AG04450 (cell line): Measurements from ENCODE around the gene SYNGR1. TPM values are rescaled to one million over a fixed set of nuclear protein-coding genes. Genes with fewer than 3 reads are reported as not detected.

ENCODE experiments used
- CTCF ChIA-PET: fragments of 300-600, 350-600 bp; formaldehyde crosslinking; extraction: SDS; loops from one replicate; lab custom pipeline; 2022; ENCODE audit warnings: antibody characterized with exemption, inconsistent platforms; lab: Charles Lee
- POLR2A ChIA-PET: fragments of 350-600 bp; formaldehyde crosslinking; extraction: SDS; loops from one replicate; lab custom pipeline; 2021; ENCODE audit warnings: antibody characterized with exemption, inconsistent platforms; lab: Yijun Ruan, JAX
- DNase-seq: peaks from one replicate; pipeline ENCODE4 v3.0.0-alpha.2; 2011; ENCODE audit warnings: low read depth, low spot score
- H3K27ac ChIP-seq: one replicate; pipeline ENCODE4 v1.5.1; 2012; ENCODE audit warnings: low read depth, low read length, control low read depth
- H3K27me3 ChIP-seq: one replicate; pipeline ENCODE4 v1.6.0; 2012; ENCODE audit warnings: low read length; ENCODE audit not compliant: control insufficient read depth, insufficient read depth
- H3K4me3 ChIP-seq: 2 replicates; pipeline ENCODE4 v1.5.1; 2011; ENCODE audit warnings: mild to moderate bottlenecking, low read depth, low read length, control low read depth
- H3K9me3 ChIP-seq: 2 replicates; pipeline ENCODE4 v1.5.1; 2012; ENCODE audit warnings: low read length; ENCODE audit not compliant: control insufficient read depth, insufficient read depth
- polyA plus RNA-seq: library from polyadenylated mRNA; depleted of rRNA; stranded (reverse); fragments of >200 nt; gene quantifications from 2 replicates; pipeline ENCODE4 v1.2.3, GENCODE V29; 2011
- TF ChIP-seq, protein P1 (sequence below): IDR thresholded peaks from 2 replicates; pipeline ENCODE4 v1.5.1; 2011; ENCODE audit warnings: low read depth, low read length, control low read depth, inconsistent platforms

Gene SYNGR1
- polyA plus RNA-seq, 1 experiment = 20.8 TPM

DNA sequence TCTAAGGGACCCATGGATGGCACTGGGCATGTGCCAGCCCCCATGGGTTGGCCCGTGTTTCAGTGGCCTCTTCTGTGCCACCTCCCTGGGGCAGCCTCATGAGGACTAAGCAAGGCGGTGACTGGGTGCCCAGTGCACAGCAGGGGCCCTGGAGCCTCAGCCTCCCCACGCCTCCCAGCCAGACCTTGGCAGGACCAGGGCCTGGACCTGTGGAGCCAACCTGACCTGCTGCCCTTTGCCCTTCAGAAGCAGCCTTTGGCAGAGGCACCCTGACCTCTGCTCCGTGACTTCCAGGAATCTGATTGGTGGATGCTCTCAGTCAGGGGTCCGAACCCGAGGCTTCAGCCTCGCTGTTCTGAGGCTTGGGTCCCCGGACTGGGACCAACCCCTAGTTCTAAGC is 25.0 kb downstream of the SYNGR1 start:
- H3K27me3 ChIP-seq = no peaks in the 10 kb centered on the region
- peaks cover 13% of the 10 kb centered on the region for H3K9me3 ChIP-seq
- no peak overlapping the region for H3K4me3 ChIP-seq
- CTCF ChIA-PET = no interaction called here
- POLR2A ChIA-PET = no interaction called here
- H3K27ac ChIP-seq = no peak overlapping the region
- DNase-seq = no peak
- TF ChIP-seq, protein P1, sequence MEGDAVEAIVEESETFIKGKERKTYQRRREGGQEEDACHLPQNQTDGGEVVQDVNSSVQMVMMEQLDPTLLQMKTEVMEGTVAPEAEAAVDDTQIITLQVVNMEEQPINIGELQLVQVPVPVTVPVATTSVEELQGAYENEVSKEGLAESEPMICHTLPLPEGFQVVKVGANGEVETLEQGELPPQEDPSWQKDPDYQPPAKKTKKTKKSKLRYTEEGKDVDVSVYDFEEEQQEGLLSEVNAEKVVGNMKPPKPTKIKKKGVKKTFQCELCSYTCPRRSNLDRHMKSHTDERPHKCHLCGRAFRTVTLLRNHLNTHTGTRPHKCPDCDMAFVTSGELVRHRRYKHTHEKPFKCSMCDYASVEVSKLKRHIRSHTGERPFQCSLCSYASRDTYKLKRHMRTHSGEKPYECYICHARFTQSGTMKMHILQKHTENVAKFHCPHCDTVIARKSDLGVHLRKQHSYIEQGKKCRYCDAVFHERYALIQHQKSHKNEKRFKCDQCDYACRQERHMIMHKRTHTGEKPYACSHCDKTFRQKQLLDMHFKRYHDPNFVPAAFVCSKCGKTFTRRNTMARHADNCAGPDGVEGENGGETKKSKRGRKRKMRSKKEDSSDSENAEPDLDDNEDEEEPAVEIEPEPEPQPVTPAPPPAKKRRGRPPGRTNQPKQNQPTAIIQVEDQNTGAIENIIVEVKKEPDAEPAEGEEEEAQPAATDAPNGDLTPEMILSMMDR = no peak

DNA sequence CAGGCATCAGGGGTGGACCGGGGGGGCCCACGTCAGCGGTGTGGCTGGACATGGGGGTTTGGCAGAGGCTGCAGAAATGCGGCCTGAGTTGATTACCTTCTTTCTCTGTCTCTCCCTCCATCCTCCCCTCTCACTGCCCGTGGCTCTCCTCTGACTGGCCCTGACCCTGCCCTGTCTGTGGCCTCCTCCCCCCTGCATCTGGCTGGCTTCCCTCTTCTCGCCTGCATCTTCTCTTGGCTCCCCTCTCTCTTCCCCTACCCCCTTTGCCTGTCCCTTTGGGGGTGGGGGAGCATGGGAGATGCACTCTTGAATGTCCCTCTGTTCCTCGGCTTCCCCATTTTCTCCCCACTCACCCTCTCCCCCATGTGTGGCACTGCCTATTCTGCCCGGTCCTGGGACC is 25.9 kb downstream of the SYNGR1 start:
- Histone ChIP-seq H3K9me3 (peaks cover 13% of the 10 kb centered on the region), H3K27ac (no peak overlapping the region), H3K4me3 (no peak overlapping the region), H3K27me3 (no peaks in the 10 kb centered on the region)
- TF ChIP-seq, protein P1 = no peak
- POLR2A ChIA-PET = no interaction called here
- CTCF ChIA-PET = no interaction called here
- no peak for DNase-seq

DNA sequence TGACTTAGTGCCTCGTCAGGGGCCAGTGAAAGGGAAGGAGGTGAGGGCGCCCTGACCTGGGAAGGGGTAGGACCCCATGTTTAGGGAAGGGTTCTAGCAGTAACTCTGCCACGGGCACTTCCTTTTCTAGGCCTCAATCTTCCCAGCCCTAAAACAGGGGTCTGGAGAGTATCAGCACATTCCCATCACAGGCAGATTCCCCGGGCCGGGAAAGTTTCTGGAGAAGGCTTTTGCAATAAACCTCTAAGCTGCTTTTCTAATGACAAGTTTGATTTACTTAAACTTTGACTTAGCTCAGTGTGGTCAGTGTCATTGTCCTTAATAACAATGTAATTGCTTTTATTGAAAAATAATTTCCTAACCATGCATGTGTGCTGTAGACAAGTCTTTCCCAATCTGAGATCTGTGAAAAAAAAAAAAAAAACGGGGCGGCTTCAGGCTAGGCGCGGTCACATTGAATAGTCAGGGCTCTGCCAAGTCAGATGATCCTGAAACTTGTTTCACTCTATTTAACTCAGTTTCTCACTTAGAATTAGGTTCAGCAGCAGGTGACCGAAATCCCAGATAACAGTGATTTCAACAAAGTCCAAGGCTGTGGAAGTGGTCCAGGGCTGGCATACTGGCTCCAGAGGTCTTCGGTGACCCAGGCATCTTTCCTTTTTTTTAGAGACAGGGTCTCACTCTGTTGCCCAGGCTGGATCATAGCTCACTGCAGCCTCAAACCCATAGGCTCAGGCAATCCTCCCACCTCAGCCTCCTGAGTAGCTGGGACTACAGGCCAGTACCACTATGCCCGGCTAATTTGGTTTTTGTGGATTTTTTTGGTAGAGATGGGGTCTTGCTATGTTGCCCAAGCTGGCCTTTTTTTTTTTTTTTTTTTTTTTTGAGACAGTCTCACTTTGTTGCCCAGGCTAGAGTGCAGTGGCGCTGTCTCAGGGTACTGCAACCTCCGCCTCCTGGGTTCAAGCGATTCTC is 30.3 kb downstream of the SYNGR1 start:
- Histone ChIP-seq H3K9me3 (no peaks in the 10 kb centered on the region; the same call in 1 of the 2 replicates), H3K4me3 (no peak overlapping the region), H3K27ac (no peak overlapping the region), H3K27me3 (peaks cover 3% of the 10 kb centered on the region)
- ChIA-PET POLR2A (interaction anchor here (0.6 kb wide), 1 partner anchor 499 kb away, joined by 4 read pairs; no protein-coding TSS in a partner anchor), CTCF (interaction anchor here (0.7 to 2.7 kb wide), 2 partner anchors 19 to 37 kb away, joined by 3 to 5 read pairs; no protein-coding TSS in a partner anchor)
- TF ChIP-seq, protein P1 = no peak
- no peak for DNase-seq

DNA sequence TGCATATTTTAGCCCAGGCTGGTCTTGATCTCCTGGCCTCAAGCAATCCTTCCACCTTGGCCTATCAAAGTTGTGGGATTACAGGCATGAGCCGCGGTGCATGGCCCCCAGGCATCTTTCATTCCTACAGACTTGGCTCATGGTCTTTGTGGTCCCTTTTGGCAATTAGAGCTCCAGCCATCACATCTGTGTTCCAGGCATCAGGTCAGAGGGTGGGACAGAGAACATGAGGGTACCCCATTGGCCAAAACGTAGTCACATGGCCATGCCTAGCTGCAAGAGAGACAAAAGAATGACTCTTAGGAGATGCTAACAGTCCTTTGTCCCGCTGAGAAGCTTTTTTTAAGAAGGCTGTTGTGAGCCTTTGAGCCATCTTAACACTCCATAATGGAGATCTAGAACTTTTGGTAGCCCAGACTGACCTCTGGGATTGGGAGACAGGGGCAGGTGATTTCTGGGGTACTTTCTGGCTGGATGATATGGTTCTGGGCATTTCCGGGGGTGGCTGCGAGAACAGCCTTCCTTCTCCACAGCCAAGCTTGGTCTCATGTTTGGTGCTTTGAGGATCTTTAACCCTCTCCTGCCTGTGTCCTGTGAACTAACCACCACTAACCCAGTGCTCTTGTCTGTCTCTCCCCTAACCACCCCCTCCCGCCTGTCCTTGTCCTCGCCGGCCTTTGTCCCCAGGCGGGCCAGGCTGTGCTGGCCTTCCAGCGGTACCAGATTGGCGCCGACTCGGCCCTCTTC is 31.4 kb downstream of the SYNGR1 start:
- H3K27me3 ChIP-seq = peaks cover 4% of the 10 kb centered on the region
- H3K27ac ChIP-seq = no peak overlapping the region
- POLR2A ChIA-PET = no interaction called here
- H3K9me3 ChIP-seq = no peaks in the 10 kb centered on the region; the same call in 1 of the 2 replicates
- no peak for DNase-seq
- no peak overlapping the region for H3K4me3 ChIP-seq
- CTCF ChIA-PET = no interaction called here
- TF ChIP-seq, protein P1 = no peak
